Left renal pelvis (tissue), 4 donors: ENCODE measurements around the gene BCL2L12. TPM values are rescaled to one million over a fixed set of nuclear protein-coding genes. Genes with fewer than 3 reads are reported as not detected.

Experiments
- DNase-seq, 4 donors: peaks; one replicate each; pipeline ENCODE4 v3.0.0-alpha.2; 2013; ENCODE audit warnings: low read depth in 4 of 4, low spot score in 3 of 4
- polyA plus RNA-seq, 4 donors: library from polyadenylated mRNA; unstranded; fragments of 120-200 nt; gene quantifications; one replicate each; pipeline ENCODE4 v1.2.1, GENCODE V29; 2013; ENCODE audit not compliant: insufficient read length in 4 of 4

BCL2L12 gene
- polyA plus RNA-seq, 4 donors, result 20.6 to 36.1 (median 22.4) TPM

GRCh38 chr19:49682274-49682673 is 16.5 kb downstream of the BCL2L12 start:
- DNase-seq, result no peak

- DNase-seq, result no peak
Observed at GRCh38 chr19:49683814-49684250, 18.1 kb downstream of the BCL2L12 start.

GRCh38 chr19:49684251-49684982 is 18.7 kb downstream of the BCL2L12 start:
- no peak for DNase-seq

GRCh38 chr19:49684983-49685553 is 19.3 kb downstream of the BCL2L12 start:
- no peak for DNase-seq

GRCh38 chr19:49685845-49686332 is 20.2 kb downstream of the BCL2L12 start:
- DNase-seq, result no peak

- no peak for DNase-seq
Observed at GRCh38 chr19:49686503-49687088, 20.9 kb downstream of the BCL2L12 start.

GRCh38 chr19:49687150-49687549 is 21.4 kb downstream of the BCL2L12 start:
- DNase-seq, result no peak

GRCh38 chr19:49687566-49688316 is 22.0 kb downstream of the BCL2L12 start:
- DNase-seq, result no peak

- no peak for DNase-seq
Observed at GRCh38 chr19:49688531-49689132, 22.9 kb downstream of the BCL2L12 start.

GRCh38 chr19:49689133-49690078 is 23.7 kb downstream of the BCL2L12 start, which contains the start of gene ADM5:
Gene ADM5 (plus strand): TSS chr19:49689594. CDS start chr19:49689838, 244 bp downstream.
- DNase-seq, result no peak

- DNase-seq, result no peak
Observed at GRCh38 chr19:49690079-49690655, 24.4 kb downstream of the BCL2L12 start.

GRCh38 chr19:49690656-49691242 is 25.0 kb downstream of the BCL2L12 start, which contains the start of gene CPT1C:
Gene CPT1C (plus strand): TSS chr19:49691116. CDS start chr19:49692253, 1,137 bp downstream.
- DNase-seq, result peak in 1 of 4 donors; percentile 38

- peak in 1 of 4 donors; percentile 46 for DNase-seq
Observed at GRCh38 chr19:49691243-49692146, 25.8 kb downstream of the BCL2L12 start.

- no peak for DNase-seq
Observed at GRCh38 chr19:49692147-49692506, 26.4 kb downstream of the BCL2L12 start.

GRCh38 chr19:49696115-49696514 is 30.4 kb downstream of the BCL2L12 start:
- no peak for DNase-seq

- no peak for DNase-seq
Observed at GRCh38 chr19:49696865-49697264, 31.1 kb downstream of the BCL2L12 start.

- no peak for DNase-seq
Observed at GRCh38 chr19:49699364-49699763, 33.6 kb downstream of the BCL2L12 start.

- no peak for DNase-seq
Observed at GRCh38 chr19:49700563-49700962, 34.8 kb downstream of the BCL2L12 start.
